Right lobe of liver (tissue), 4 donors: ENCODE measurements around the gene ATP5F1A.

Experiments used
- CTCF ChIP-seq, 4 donors: fragments of 200-600 bp in 3 of 4; fragments of 450-650 bp in 1 of 4; IDR thresholded peaks; one replicate each; pipeline versions ENCODE4 v1.5.1 to v1.8.0; 2016 to 2022; ENCODE audit warnings: antibody characterized with exemption in 4 of 4, mild to moderate bottlenecking in 2 of 4
- POLR2A ChIP-seq: fragments of 450-650 bp; IDR thresholded peaks from one replicate; pipeline ENCODE4 v1.6.1; 2017; ENCODE audit warnings: antibody characterized with exemption, mild to moderate bottlenecking
- donor health status: DM: no; HTN: no; CAD: no.
- donor health status: DM: no; HTN: no; CAD: no.
- donor health status: DM: no; HTN: yes; CAD: no.

- TF ChIP-seq CTCF (IDR thresholded peaks at IDR 0.05) (peak in 1 of 4 donors; percentile 3), POLR2A (no peak)
These were observed 36.7 kb downstream of the ATP5F1A start for GRCh38 chr18:46061387-46061786.
